HepG2 (cell line): ENCODE measurements around the gene PRICKLE2. TPM values are rescaled to one million over a fixed set of nuclear protein-coding genes. Genes with fewer than 3 reads are reported as not detected.

ENCODE experiments used
- ATAC-seq: fragments of 200-7000 bp; cut with Tn5 transposase; 3 replicates; pipeline ENCODE4 v1.9.1; 2020; ENCODE audit warnings: mild to moderate bottlenecking, moderate library complexity
- BruUV-seq: library from RNA; stranded (reverse); fragments of 400-500 nt; replicated peaks from 2 replicates; lab custom pipeline; 2021; lab: Mats Ljungman, UMichigan
- CTCF ChIA-PET: fragments of 300-600 bp; formaldehyde crosslinking; extraction: SDS; loops from one replicate; lab custom pipeline; 2021; ENCODE audit warnings: low total read pairs, inconsistent platforms, low intra/inter-chr PET ratio; lab: Yijun Ruan, JAX
- POLR2A ChIA-PET: fragments of 350-600 bp; sonication (Branson Sonifier 250); formaldehyde crosslinking; loops from one replicate; lab custom pipeline; 2020; ENCODE audit warnings: antibody characterized with exemption, inconsistent platforms; lab: Yijun Ruan, JAX
- DNase-seq: peaks from one replicate; pipeline ENCODE4 v3.0.0-alpha.2; 2015; ENCODE audit warnings: low spot score
- FAIRE-seq: peaks from 3 replicates; lab custom pipeline; 2011; peaks lifted over from hg19 to GRCh38; lab: Jason Lieb, UNC
- H2AFZ ChIP-seq: one replicate; pipeline ENCODE4 v1.6.1; 2011; ENCODE audit warnings: low read length, inconsistent platforms
- H3K27ac ChIP-seq: fragments of 300-600 bp; 3 replicates; pipeline ENCODE4 v1.8.0; 2011; ENCODE audit warnings: mixed run types, mild to moderate bottlenecking, mixed read lengths, low read length, inconsistent platforms; ENCODE audit not compliant: insufficient read depth; ENCODE audit errors: extremely low read length
- H3K27me3 ChIP-seq, 2 experiments: fragments of 200-600 bp in 1 of 2; 2 replicates in 1 of 2; 3 replicates in 1 of 2; pipeline versions ENCODE4 v1.6.0 to v1.8.0; 2011; ENCODE audit warnings: low read length in 2 of 2, mild to moderate bottlenecking in 2 of 2, moderate library complexity in 2 of 2, inconsistent platforms in 1 of 2; ENCODE audit not compliant: insufficient read depth in 2 of 2, control insufficient read depth in 1 of 2
- H3K36me3 ChIP-seq, 2 experiments: fragments of 200-600 bp in 1 of 2; replicated peaks in 1 of 2; 2 replicates in 1 of 2; 3 replicates in 1 of 2; pipeline versions ENCODE4 v1.5.1 to v1.8.0; 2011; ENCODE audit warnings: low read length in 2 of 2, inconsistent platforms in 1 of 2; ENCODE audit not compliant: insufficient read depth in 2 of 2, control insufficient read depth in 1 of 2
- H3K4me1 ChIP-seq: 2 replicates; pipeline ENCODE4 v1.5.1; 2012; ENCODE audit warnings: low read length, inconsistent platforms; ENCODE audit not compliant: insufficient read depth
- H3K4me2 ChIP-seq: 2 replicates; pipeline ENCODE4 v1.6.0; 2011; ENCODE audit warnings: low read depth, low read length, inconsistent platforms
- H3K4me3 ChIP-seq, 3 experiments: fragments of 200-600 bp in 1 of 3; sonication (generic), shearing (Covaris generic) in 1 of 3; replicated peaks in 1 of 3; 2 replicates each; pipeline ENCODE4 v1.5.1; 2011 to 2016; ENCODE audit warnings: low read length in 3 of 3, inconsistent platforms in 2 of 3, low read depth in 2 of 3, mild to moderate bottlenecking in 2 of 3, control low read depth in 1 of 3, mixed read lengths in 1 of 3; ENCODE audit not compliant: insufficient read depth in 1 of 3
- H3K79me2 ChIP-seq: one replicate; pipeline ENCODE4 v1.6.1; 2011; ENCODE audit warnings: low read length, inconsistent platforms; ENCODE audit not compliant: insufficient read depth
- H3K9ac ChIP-seq: 2 replicates; pipeline ENCODE4 v1.6.0; 2011; ENCODE audit warnings: mild to moderate bottlenecking, low read depth, low read length, inconsistent platforms; ENCODE audit not compliant: insufficient read depth
- H3K9me3 ChIP-seq: 2 replicates; pipeline ENCODE4 v1.5.1; 2012; ENCODE audit warnings: mild to moderate bottlenecking, low read length
- H4K20me1 ChIP-seq: 2 replicates; pipeline ENCODE4 v1.6.0; 2011; ENCODE audit warnings: inconsistent platforms, mild to moderate bottlenecking, low read length, moderate library complexity; ENCODE audit not compliant: insufficient read depth
- ATF6 ChIP-seq: sonication (generic); formaldehyde crosslinking; conservative IDR thresholded peaks from 2 replicates; pipeline ENCODE4 v1.4.0; 2020; ENCODE audit warnings: missing genetic modification reagents
- FIP1L1 ChIP-seq: fragments of 200-400 bp; formaldehyde crosslinking; IDR thresholded peaks from 2 replicates; pipeline ENCODE4 v1.6.1; 2018; ENCODE audit warnings: low read depth, mild to moderate bottlenecking, low read length, moderate library complexity, borderline replicate concordance; ENCODE audit not compliant: insufficient read depth
- GABPA ChIP-seq, 2 experiments: IDR thresholded peaks; 2 replicates each; pipeline ENCODE4 v1.6.1; 2011 to 2016; ENCODE audit warnings: low read depth in 2 of 2, low read length in 1 of 2, missing biosample characterization in 1 of 2, missing genetic modification characterization in 1 of 2
- HOXA5 ChIP-seq: sonication (generic); formaldehyde crosslinking; IDR thresholded peaks from 2 replicates; pipeline ENCODE4 v1.4.0; 2020; ENCODE audit warnings: missing genetic modification reagents
- KDM5B ChIP-seq: sonication (generic); formaldehyde crosslinking; IDR thresholded peaks from 2 replicates; pipeline ENCODE4 v1.4.0; 2020; ENCODE audit warnings: missing genetic modification reagents, mild to moderate bottlenecking, borderline replicate concordance
- KLF11 ChIP-seq: IDR thresholded peaks from 2 replicates; pipeline ENCODE4 v1.6.1; 2016; ENCODE audit warnings: missing compliant biosample characterization
- NFE2L1 ChIP-seq: sonication (generic); formaldehyde crosslinking; IDR thresholded peaks from 2 replicates; pipeline ENCODE4 v1.4.0; 2020; ENCODE audit warnings: missing genetic modification reagents, mild to moderate bottlenecking, borderline replicate concordance
- ONECUT2 ChIP-seq: sonication (generic); formaldehyde crosslinking; IDR thresholded peaks from 2 replicates; pipeline ENCODE4 v1.4.0; 2020; ENCODE audit warnings: missing genetic modification reagents
- POLR2AphosphoS5 ChIP-seq: IDR thresholded peaks from 2 replicates; pipeline ENCODE4 v1.6.1; 2012; ENCODE audit warnings: low read depth, low read length
- SKI ChIP-seq: fragments of 450-650 bp; IDR thresholded peaks from one replicate; pipeline ENCODE4 v1.6.1; 2018; ENCODE audit warnings: mild to moderate bottlenecking; ENCODE audit not compliant: partially characterized antibody
- ZBTB26 ChIP-seq: IDR thresholded peaks from 2 replicates; pipeline ENCODE4 v1.6.1; 2016; ENCODE audit warnings: missing compliant biosample characterization, missing genetic modification reagents, borderline replicate concordance
- ZBTB34 ChIP-seq: sonication (generic); formaldehyde crosslinking; IDR thresholded peaks from 2 replicates; pipeline ENCODE4 v1.8.0; 2022; ENCODE audit warnings: mild to moderate bottlenecking, missing genetic modification reagents
- ZFYVE20 ChIP-seq: sonication (generic); formaldehyde crosslinking; IDR thresholded peaks from 2 replicates; pipeline ENCODE4 v1.8.0; 2023; ENCODE audit warnings: low read depth, mild to moderate bottlenecking, moderate library complexity, missing genetic modification reagents, borderline replicate concordance
- ZNF142 ChIP-seq: sonication (generic); formaldehyde crosslinking; IDR thresholded peaks from 2 replicates; pipeline ENCODE4 v1.4.0; 2020; ENCODE audit warnings: missing genetic modification reagents
- ZNF670 ChIP-seq: sonication (generic); formaldehyde crosslinking; IDR thresholded peaks from 2 replicates; pipeline ENCODE4 v1.8.0; 2022; ENCODE audit warnings: mild to moderate bottlenecking, missing genetic modification reagents, borderline replicate concordance
- WGBS: methylation state at CpG from one replicate; pipeline ENCODE4 v1.1.6; 2017; ENCODE audit warnings: low lambda C conversion rate; 5-methylcytosine and 5-hydroxymethylcytosine counted together
- in situ Hi-C: cut with HindIII; loops from 2 replicates; pipeline ENCODE4 v1.10.0; 2017; ENCODE audit warnings: low pct_unique_long_range_greater_than_20kb; ENCODE audit not compliant: extremely low pct_ligation_motif_present
- intact Hi-C: fragments of 100-400 bp; cut with micrococcal nuclease; formaldehyde crosslinking; loops from one replicate; pipeline ENCODE4 v1.10.0; 2022; ENCODE audit not compliant: unreplicated experiment
- polyA plus RNA-seq, 8 experiments: library from polyadenylated mRNA; depleted of rRNA in 3 of 8; stranded (reverse) in 7 of 8; unstranded in 1 of 8; fragments of >200 nt; fragmentation: Illumina TruSeq in 4 of 8; extraction: Trizol in 4 of 8; gene quantifications; 2 replicates each; pipeline versions ENCODE4 v1.2.1 to v1.2.3, GENCODE V29; 2011 to 2016; ENCODE audit warnings: low read depth in 4 of 8, missing spikeins in 1 of 8, mixed read lengths in 1 of 8; ENCODE audit not compliant: insufficient read depth in 1 of 8
- total RNA-seq, 5 experiments: library from RNA; depleted of rRNA; stranded (reverse); fragments of >200 nt; fragmentation: Illumina TruSeq; extraction: Trizol; gene quantifications; 2 replicates each; pipeline ENCODE4 v1.2.3, GENCODE V29; 2016; ENCODE audit warnings: low read depth in 1 of 5

PRICKLE2 gene
- total and polyA plus RNA-seq, 2 of the 13 experiments (the other 11 are each of a cell fraction or from before 2014, with no cell fraction given) = 0.01 to 0.07 TPM

- Histone ChIP-seq H3K4me2 (no peak overlapping the region), H3K27ac (no peak overlapping the region), H3K4me1 (peaks cover 18% of the 10 kb centered on the region), H3K79me2 (no peaks in the 10 kb centered on the region), H3K4me3 (no peak overlapping the region), H3K9ac (no peak overlapping the region), H2AFZ (no peak overlapping the region), H3K9me3 (no peaks in the 10 kb centered on the region), H4K20me1 (no peaks in the 10 kb centered on the region), H3K27me3 (no peaks in the 10 kb centered on the region), H3K36me3 (no peaks in the 10 kb centered on the region)
- intact Hi-C loops (no loop called here), in situ Hi-C loops (no loop called here)
- DNase-seq (no peak), ATAC-seq (no peak), FAIRE-seq (no peak)
- CTCF ChIA-PET = no interaction called here
- BruUV-seq = no TSS peak
- POLR2A ChIA-PET = no interaction called here
- 32% methylated on average over 2 of the region's 2 CpGs for WGBS
- no peak for TF ChIP-seq KDM5B (CRISPR knock-in tag)
- no peak for TF ChIP-seq FIP1L1
- TF ChIP-seq ZBTB26 (CRISPR knock-in tag) = no peak
- no peak for TF ChIP-seq SKI
- no peak for TF ChIP-seq ZNF670 (CRISPR knock-in tag)
- TF ChIP-seq ZNF142 (CRISPR knock-in tag) = no peak
- no peak for TF ChIP-seq ZFYVE20 (CRISPR knock-in tag)
- no peak for TF ChIP-seq POLR2AphosphoS5
- no peak for TF ChIP-seq NFE2L1
- TF ChIP-seq ATF6 (CRISPR knock-in tag) = no peak
- TF ChIP-seq ZBTB34 = no peak
- no peak for TF ChIP-seq KLF11 (CRISPR knock-in tag)
- no peak for TF ChIP-seq ONECUT2 (CRISPR knock-in tag)
- no peak for TF ChIP-seq HOXA5 (CRISPR knock-in tag)
- TF ChIP-seq GABPA (IDR thresholded peaks at IDR 0.05; ENCODE audit: low read depth, low read length) = no peak
- no peak for TF ChIP-seq GABPA (CRISPR knock-in tag; IDR thresholded peaks at IDR 0.05; ENCODE audit: low read depth)
Measured at GRCh38 chr3:64103131-64103530, 122.1 kb downstream of the PRICKLE2 start.
